SH-SY5Y (cell line): ENCODE measurements around the gene CPLX3.

Source experiments
- GATA2 ChIP-seq: IDR thresholded peaks from 2 replicates; pipeline ENCODE4 v1.6.1; 2011; ENCODE audit warnings: mild to moderate bottlenecking, low read depth, low read length
- GATA3 ChIP-seq: IDR thresholded peaks from 2 replicates; pipeline ENCODE4 v1.6.1; 2011; ENCODE audit warnings: low read depth, mild to moderate bottlenecking, low read length, moderate library complexity

CPLX3 gene

DNA sequence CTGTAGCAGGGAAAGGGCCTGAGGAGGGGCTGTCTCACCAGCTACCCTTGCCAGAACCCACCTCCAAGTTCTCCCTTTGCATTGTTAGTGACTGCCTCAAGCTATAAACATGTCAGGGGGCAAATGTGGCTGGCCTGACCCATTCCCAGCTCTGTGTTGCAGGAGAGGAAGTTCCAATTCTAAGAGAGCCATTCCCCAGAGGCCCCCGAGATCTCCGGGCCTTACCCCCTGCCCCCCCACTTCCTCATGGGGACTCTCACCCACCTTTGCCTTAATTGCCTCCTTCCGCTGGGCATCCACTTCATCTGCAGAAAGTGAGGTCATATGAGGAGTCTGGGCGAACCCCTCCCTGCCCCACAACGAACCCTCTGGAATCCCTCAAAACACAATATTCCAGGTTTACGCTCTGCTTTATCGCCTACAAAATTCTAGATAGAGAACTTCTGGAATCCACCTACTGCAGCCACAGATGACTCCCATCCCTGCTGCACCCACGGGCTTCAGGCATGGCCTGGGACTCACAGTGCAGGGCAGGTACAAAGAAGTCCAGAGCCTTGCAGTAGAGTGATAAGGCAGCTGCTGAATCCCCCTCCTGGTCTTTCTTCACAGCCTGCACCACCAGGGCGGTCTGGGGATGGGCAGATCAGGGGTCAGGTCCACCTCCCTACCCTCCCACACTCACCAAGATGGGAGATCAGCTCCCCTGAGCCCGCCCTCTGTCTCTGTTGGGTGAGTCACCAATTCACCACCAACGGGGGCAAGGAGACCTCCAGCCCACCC is 12.5 kb downstream of the CPLX3 start:
- no peak for TF ChIP-seq GATA2
- no peak for TF ChIP-seq GATA3

- TF ChIP-seq GATA2 = no peak
- no peak for TF ChIP-seq GATA3
These were observed 13.3 kb downstream of the CPLX3 start for GRCh38 chr15:74839526-74840395.

- TF ChIP-seq GATA2 (no peak), GATA3 (no peak)
These were observed 14.7 kb downstream of the CPLX3 start for GRCh38 chr15:74840851-74841775.

DNA sequence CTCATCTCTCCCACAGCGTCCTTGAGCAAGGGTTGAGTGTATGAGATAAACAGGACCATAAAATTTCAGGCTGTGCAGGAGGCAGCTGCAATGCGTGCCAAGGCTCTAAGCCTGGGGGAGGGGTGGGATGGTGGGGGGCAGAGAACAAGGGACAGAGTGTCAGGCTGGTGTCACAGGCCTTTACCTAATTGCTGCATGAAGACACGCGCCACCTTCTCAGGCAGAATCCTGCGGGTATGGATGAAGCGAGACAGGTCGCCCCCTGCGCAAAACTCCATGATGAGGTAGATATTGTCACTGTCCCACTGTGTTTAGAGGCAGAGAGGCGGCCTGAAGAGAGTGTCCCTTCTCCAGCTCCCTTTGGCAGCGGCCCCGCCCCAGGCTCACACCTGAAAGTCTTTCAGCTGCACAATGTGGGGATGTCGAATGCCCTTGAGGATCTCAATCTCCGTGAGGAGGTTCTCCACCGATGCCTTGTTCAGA is 15.5 kb downstream of the CPLX3 start:
- no peak for TF ChIP-seq GATA2
- TF ChIP-seq GATA3 = no peak

- no peak for TF ChIP-seq GATA3
- TF ChIP-seq GATA2 = no peak
These were observed 16.4 kb downstream of the CPLX3 start, which contains the start of gene ULK3 for GRCh38 chr15:74842581-74843444. TSS of gene ULK3 (minus strand) at chr15:74843156. CDS start at chr15:74843105, 51 bp downstream.

DNA sequence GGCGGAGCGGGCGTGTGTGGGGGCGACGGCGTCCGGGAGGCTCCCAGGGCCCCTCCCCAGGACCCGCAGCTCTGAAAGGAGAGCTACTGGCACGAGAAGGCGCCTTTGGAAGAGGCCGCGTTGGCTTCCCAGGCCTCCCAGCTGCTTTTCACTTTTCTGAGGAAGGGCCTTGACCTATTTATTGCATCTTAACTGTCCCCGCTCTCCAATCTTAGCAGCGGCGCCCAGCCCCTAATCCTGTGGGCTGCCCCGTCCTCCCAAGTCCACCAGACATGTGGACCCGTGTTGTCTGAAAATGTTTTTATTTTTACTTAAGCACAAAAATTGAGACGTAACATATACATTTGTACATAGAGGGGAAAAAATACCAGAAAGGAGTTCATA is 17.0 kb downstream of the CPLX3 start:
- TF ChIP-seq GATA3 (no peak), GATA2 (no peak)

DNA sequence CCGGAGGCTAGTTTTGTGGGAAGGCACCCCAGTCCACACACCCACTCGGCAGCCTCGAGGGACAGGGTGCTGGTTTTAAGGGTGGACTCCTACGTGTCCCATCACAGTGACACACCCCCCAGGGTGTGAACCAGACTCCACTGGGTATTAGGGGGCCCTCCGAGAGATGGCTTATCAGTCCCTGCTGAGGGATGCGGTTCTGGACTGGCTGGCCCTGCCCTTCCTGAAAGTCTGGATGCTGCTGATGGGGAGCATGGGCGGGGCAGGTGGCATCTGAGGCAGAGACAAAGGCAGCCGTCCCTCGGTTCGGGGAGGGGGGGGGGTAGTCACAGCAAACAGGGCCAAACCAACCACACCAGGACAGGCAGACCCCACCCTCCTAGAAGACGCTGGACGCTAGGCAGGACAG is 17.5 kb downstream of the CPLX3 start:
- no peak for TF ChIP-seq GATA2
- TF ChIP-seq GATA3 = no peak

DNA sequence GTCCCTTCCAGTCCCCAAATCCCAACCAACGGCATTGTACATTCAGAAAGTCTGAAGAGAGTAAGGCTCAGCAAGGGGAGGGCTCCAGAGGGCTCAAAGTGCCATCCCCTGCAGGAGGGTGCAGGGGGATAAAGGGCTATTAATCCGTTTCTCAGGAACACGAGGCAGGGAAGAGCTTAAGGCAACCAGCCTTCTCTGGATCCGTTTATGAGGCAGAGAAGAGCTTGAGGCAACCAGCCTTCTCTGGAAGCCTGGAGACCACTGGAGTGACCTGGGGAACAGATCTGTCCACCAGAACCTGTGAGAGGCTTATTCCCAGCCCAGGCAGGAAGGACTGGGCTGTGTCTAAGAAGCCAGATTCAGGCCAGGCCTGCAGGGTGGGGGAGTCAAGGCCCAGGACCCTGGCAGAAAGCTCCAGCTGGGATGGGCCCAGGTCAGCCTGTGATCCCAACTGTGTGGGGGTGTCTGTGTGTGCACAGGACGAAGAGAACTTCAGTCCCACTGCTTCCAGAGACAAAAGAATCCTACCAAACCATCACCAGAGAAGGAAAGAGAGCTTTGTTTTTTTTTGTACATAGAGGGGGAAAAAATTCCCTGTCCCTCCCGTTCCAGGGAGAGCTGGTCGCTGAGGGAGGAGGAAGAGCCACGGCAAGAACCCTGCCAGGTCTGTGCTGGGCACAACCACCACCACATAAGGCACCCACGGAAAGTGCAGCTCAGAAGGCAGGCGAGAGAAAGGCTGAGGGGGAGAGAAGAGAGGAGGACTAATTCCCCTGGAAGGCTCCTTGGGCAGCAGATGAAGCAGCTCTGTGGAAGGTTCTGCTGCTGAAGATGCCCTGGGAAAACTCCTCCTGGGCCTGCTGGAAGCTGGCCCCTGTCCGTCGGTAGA is 18.1 kb downstream of the CPLX3 start:
- TF ChIP-seq GATA2 = no peak
- no peak for TF ChIP-seq GATA3

GRCh38 chr15:74845208-74845568 is 18.8 kb downstream of the CPLX3 start:
- no peak for TF ChIP-seq GATA2
- no peak for TF ChIP-seq GATA3

GRCh38 chr15:74845581-74845980 is 19.2 kb downstream of the CPLX3 start:
- TF ChIP-seq GATA2 (no peak), GATA3 (no peak)

- TF ChIP-seq GATA3 (no peak), GATA2 (no peak)
These were observed 21.0 kb downstream of the CPLX3 start for GRCh38 chr15:74847432-74847831.

GRCh38 chr15:74850393-74850792 is 24.0 kb downstream of the CPLX3 start:
- TF ChIP-seq GATA2 = no peak
- no peak for TF ChIP-seq GATA3

GRCh38 chr15:74851960-74852359 is 25.5 kb downstream of the CPLX3 start:
- TF ChIP-seq GATA2 = no peak
- no peak for TF ChIP-seq GATA3
